HG03439 (cell line): ENCODE results near the gene SLC20A1.
"Not testable (repeated sequence)": the region's sequence is repeated elsewhere in the genome, so short reads cannot be mapped to it uniquely, and the experiment has no call there.

Experiments
- ATAC-seq: cut with Tn5 transposase; IDR thresholded peaks from one replicate; pipeline ENCODE4 v1.9.1; 2021; ENCODE audit warnings: mild to moderate bottlenecking, moderate library complexity; ENCODE audit not compliant: unreplicated experiment

The SLC20A1 gene

DNA sequence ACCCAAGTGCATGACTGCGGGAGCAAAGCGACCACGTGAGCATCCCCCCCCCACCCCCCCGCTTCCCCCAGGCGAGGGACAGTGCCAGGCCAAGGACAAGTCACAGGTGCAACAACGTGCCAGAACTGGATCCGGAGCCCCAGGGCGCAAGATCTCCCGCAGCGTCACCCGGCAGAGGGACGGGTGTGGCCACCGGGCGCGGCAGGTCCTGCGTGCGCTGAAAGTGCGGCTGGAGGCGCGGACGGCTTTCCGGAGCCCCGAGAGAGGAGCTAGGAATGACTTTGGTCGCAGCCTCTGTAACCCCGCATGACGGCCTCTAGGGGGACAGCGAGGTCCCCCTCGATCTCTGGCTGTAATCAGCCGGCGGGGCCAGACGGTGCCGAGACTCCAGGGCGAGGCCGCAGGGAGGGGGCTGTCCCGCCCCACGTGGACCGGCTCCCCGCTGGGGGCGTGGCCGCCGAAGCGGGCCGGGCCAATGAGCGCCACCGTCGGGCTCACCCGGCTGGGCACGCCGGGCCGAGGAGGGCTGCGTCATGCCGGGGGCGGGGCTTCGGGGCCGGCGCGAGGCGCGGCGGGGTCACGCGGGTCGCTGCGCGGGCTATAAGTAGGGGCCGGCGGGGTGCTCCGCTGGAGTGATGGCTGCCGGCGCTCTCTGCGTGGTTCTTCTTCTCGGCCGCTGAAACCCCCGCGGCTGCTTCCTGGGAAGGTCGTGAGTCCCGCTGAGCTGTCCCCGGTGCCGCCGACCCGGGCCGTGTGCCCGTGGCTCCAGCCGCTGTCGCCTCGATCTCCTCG, at the start of gene SLC20A1:
Gene SLC20A1 (plus strand): TSS at position 630 of the 792 bp plus-strand sequence. CDS start 890 bp downstream, outside the sequence.
- peak; percentile 88 for ATAC-seq

GRCh38 chr2:112597537-112598322, 48.0 kb upstream of the SLC20A1 start:
- ATAC-seq = no peak

DNA sequence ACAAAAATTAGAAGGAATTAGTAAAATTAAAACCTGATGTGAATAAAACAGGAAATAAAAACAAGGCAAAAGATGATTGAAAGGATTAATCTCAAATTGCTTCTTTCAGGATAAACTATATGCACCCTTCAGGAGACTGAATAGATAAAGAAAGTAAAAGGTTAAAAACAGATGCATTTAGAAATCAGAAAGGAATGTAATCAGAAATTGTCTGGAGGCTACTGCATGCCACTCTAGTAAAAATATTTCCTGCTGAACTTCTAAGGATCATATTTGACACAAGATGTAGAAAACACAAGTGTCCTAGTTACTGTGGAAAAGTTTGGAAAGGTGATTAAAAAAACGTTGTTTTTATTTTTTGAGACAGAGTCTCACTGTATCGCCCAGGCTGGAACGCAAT, 45.1 kb upstream of the SLC20A1 start:
- ATAC-seq = no peak

DNA sequence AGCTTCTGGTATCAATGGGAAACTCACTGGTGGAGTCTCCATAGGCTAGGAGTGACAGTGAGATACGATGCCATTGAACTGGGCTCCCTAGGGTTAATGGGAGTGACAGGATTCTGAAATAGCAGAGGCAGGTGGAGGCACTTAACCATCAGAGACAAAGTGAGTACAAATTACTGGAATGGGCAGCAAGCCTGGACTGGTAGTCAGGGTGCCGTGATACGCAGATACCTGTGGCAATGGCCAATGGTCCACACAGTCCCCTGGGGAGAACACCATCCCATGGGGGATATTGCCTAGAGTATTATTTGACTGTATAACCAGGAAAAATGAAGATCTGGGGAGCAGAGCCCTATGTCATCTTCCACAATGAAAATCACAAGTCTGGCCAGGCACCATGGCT, 44.0 kb upstream of the SLC20A1 start:
- ATAC-seq = no peak

DNA sequence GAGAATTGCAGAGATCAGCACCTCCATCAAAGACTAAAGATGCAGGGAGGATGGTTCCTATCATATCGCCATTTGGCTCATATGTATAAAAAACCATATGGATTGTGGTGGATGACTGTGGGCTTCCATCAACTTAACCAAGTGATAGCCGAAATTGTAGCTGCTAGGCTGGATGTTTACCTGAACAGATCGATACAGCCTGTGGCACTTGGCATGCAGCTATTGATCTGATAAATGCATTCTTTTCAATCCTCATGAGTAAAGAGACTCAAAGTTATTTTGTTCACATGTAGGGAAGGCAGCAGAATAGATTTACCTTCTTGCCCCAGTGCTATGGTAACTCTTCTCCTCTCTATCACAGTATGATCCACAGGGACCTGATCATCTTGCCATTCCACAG, 42.8 kb upstream of the SLC20A1 start:
- ATAC-seq = no peak

DNA sequence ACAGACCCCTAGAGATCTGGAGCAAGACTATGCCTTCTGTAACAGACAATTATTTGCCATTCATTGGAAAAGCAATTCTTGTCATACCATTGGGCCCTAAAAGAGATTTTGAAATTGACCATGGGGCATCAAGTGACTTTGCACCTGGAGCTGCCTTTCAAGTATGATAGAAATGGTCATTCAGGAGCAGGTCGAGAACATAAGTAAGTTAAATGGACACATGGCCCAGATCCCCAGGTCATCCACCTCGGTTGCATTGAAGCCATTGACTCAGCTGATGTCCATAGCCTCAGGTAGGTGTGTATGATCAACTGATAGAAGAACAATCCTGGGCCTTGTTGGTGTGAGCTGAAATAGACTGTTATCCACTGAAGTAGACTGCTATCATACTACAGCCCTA, 42.0 kb upstream of the SLC20A1 start:
- no peak for ATAC-seq

GRCh38 chr2:112604952-112605351, 40.8 kb upstream of the SLC20A1 start:
- no peak for ATAC-seq

- ATAC-seq = no peak
Observed at GRCh38 chr2:112605926-112606325, 39.8 kb upstream of the SLC20A1 start.

DNA sequence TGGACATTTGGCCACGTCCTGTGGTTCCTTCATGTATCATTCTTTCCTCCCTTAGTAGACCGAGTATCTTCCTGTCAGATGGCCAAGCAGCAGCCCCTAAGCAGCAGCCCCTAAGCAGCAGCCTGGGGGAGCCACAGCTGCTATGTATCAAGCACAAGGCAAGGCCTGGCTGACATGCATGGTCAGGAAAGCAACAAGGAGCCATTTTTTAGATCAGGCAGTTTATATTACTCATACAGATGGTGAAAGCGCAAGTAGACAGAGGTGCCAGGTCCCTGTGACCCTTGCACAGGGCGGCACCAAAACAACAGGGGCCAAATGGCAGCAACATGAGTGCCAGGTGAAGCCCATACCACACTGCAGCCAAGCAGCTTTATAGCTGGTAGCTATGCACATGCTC, 39.2 kb upstream of the SLC20A1 start:
- no peak for ATAC-seq

DNA sequence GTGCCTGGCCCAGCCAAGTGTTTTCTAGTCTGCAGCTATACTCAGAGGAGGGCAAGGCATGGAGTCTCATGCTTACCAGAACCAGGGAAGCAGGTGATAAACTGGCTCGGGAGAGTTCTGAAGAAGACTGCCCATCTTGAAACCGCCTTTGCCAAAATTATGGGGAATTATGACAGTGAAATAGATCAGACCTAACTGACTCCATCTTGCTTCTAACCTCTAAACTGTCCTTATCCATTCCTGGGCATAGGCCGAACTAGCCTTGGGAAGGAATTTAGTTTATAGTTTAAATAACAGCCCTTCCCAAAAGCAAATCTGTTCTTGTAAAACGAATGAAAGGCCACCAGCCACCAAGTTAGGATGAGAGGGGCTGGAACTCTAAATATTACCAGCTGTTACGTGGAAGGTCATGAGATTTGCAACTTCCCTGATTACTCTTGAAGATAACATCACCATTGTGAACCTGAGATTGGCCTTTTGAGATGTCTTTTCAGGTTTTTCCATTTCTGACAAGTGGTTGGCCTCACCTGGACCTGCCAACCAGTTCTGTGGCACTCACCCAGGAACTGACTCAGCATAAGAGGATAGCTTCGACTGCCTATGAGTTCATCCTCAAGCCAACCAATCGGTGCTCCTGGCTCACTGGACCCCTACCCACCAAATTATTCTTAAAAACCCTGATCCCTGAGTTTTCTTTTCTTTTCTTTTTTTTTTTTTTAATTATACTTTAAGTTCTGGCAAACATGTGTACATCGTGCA, 37.9 kb upstream of the SLC20A1 start:
- ATAC-seq = no peak

GRCh38 chr2:112609320-112609719, 36.4 kb upstream of the SLC20A1 start:
- not testable (repeated sequence) for ATAC-seq

DNA sequence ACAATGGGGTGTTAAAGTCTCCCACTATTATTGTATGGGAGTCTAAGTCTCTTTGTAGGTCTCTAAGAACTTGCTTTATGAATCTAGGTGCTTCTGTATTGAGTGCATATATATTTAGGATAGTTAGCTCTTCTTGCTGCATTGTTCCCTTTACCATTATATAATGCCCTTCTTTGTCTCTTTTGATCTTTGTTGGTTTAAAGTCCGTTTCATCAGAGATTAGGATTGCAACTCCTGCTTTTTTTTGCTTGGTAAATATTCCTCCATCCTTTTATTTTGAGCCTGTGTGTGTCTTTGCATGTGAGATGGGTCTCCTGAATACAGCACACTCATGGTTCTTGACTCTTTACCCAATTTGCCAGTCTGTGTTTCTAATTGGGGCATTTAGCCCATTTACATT, 33.5 kb upstream of the SLC20A1 start:
- ATAC-seq = not testable (repeated sequence)

GRCh38 chr2:112614201-112614840, 31.4 kb upstream of the SLC20A1 start:
- ATAC-seq = no peak

DNA sequence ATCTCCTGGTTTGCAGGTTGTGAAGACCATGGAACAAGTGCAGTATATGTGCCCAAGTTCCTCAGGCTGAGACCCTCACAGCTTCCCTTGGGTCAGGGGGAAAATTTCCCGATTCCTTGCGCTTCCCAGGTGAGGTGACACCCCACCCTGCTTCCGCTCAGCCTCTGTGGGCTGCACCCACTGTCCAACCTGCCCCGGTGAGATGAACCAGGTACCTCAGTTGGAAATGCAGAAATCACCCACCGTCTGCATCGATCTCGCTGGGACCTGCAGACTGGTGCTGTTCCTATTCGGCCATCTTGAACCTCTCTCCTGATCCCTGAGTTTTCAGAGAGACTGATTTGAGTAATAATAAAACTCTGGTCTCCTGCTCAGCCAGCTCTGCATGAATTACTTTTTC, 30.7 kb upstream of the SLC20A1 start:
- ATAC-seq = no peak

- not testable (repeated sequence) for ATAC-seq
Observed at GRCh38 chr2:112615798-112616197, 29.9 kb upstream of the SLC20A1 start.

DNA sequence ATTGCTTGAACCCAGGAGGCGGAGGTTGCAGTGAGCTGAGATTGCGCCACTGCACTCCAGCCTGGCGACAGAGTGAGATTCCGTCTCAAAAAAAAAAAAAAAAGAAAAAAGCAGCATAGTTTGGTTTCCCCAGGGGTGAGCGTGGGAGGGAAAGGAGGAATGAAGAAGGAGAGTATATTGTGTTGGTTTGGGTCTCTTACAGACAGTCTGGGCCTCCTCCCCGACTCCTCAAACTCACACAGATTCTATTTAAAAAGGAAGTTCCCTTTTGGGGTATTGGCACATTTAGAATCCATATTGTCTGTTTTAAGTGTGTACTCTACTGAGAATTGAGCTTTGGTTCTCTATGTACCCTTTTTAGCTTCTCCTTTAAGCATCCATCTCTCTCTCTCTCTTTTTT, 27.4 kb upstream of the SLC20A1 start:
- ATAC-seq = no peak

DNA sequence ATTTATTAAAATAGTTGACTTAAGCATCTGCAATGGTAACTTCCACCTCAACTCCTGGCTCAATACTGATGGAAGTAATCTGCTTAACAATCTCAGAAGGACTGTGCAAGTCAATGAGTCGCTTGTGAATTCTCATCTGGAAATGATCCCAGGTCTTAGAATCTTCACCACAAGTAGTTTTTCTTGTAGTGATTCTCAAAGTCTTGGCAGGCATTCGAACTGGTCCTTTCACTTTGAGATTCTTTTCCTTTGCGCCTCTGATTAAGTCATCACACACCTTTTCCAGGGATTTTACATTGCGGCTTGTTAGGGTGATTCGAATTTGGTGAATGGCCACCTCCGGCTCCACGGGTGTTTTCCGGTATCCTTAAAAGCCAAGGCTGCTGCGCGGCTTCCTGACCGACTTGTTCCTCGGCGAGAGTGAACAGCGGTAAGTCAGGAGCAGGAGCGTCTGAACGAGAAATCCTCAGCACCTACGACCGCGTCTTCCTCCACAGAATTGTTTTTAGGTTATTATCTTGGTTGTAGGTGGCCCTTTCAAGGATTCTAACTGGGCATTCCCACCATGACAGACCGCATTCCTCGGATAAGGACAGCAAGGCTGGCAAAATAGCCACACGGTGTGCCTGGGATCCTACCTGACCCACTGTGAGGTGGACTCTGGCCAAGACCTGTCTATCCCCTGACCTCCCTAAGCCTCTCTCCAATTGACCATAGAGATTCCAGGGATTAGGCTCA, 23.8 kb upstream of the SLC20A1 start:
- no peak for ATAC-seq

GRCh38 chr2:112622528-112622849, 23.2 kb upstream of the SLC20A1 start:
- no peak for ATAC-seq

- ATAC-seq = no peak
Observed at GRCh38 chr2:112623913-112624777, 21.6 kb upstream of the SLC20A1 start.
